SK-N-SH (cell line): ENCODE data around the gene SLC8A2. TPM values are rescaled to one million over a fixed set of nuclear protein-coding genes. Genes with fewer than 3 reads are reported as not detected.

ENCODE experiments used
- CTCF ChIA-PET: fragments of 300-600, 350-600 bp; formaldehyde crosslinking; extraction: SDS; loops from one replicate; lab custom pipeline; 2021; lab: Yijun Ruan, JAX
- POLR2A ChIA-PET: fragments of 350-600 bp; sonication (Branson Sonifier 250); formaldehyde crosslinking; extraction: SDS; loops from one replicate; lab custom pipeline; 2020; ENCODE audit warnings: antibody characterized with exemption, inconsistent platforms; lab: Yijun Ruan, JAX
- DNase-seq: peaks from one replicate; pipeline ENCODE4 v3.0.0; 2012
- H2AFZ ChIP-seq: fragments of 200-600 bp; sonication (generic); 2 replicates; pipeline ENCODE4 v1.8.1; 2016; ENCODE audit warnings: antibody characterized with exemption, mild to moderate bottlenecking, low read depth
- H3F3A ChIP-seq: fragments of 200-600 bp; sonication (generic); replicated peaks from 2 replicates; pipeline ENCODE3; 2016; ENCODE audit warnings: antibody characterized with exemption, mild to moderate bottlenecking; ENCODE audit not compliant: insufficient read depth
- H3K27ac ChIP-seq, 2 experiments: fragments of 200-500 bp in 1 of 2; fragments of 200-600 bp in 1 of 2; sonication (Bioruptor generic) in 1 of 2; sonication (generic), shearing (Covaris generic) in 1 of 2; 2 replicates each; pipeline versions ENCODE4 v1.5.1 to v1.6.1; 2014 to 2016; ENCODE audit warnings: low read depth in 2 of 2, inconsistent platforms in 1 of 2, low read length in 1 of 2, mild to moderate bottlenecking in 1 of 2, mixed read lengths in 1 of 2
- H3K27me3 ChIP-seq: fragments of 200-600 bp; sonication (generic), shearing (Covaris generic); 2 replicates; pipeline ENCODE4 v1.6.1; 2016; ENCODE audit warnings: mixed run types; ENCODE audit not compliant: insufficient read depth
- H3K36me3 ChIP-seq, 2 experiments: fragments of 200-500 bp in 1 of 2; fragments of 200-600 bp in 1 of 2; sonication (Bioruptor generic) in 1 of 2; sonication (generic) in 1 of 2; replicated peaks in 1 of 2; 2 replicates each; pipeline versions ENCODE3 to v1.5.1; 2014 to 2016; ENCODE audit warnings: low read length in 1 of 2, mild to moderate bottlenecking in 1 of 2; ENCODE audit not compliant: insufficient read depth in 2 of 2, control insufficient read depth in 1 of 2
- H3K4me1 ChIP-seq, 2 experiments: fragments of 200-500 bp in 1 of 2; fragments of 200-600 bp in 1 of 2; sonication (Bioruptor generic) in 1 of 2; sonication (generic), shearing (Covaris generic) in 1 of 2; 2 replicates each; pipeline versions ENCODE4 v1.5.1 to v1.6.1; 2014 to 2016; ENCODE audit warnings: low read depth in 1 of 2, low read length in 1 of 2, mixed run types in 1 of 2; ENCODE audit not compliant: insufficient read depth in 2 of 2, control insufficient read depth in 1 of 2
- H3K4me2 ChIP-seq: fragments of 200-600 bp; sonication (generic), shearing (Covaris generic); 2 replicates; pipeline ENCODE4 v1.6.1; 2017; ENCODE audit warnings: mixed run types
- H3K4me3 ChIP-seq, 2 experiments: fragments of 200-500 bp in 1 of 2; fragments of 200-600 bp in 1 of 2; sonication (Bioruptor generic) in 1 of 2; sonication (generic), shearing (Covaris generic) in 1 of 2; 2 replicates each; pipeline versions ENCODE4 v1.5.1 to v1.8.1; 2014 to 2016; ENCODE audit warnings: low read depth in 2 of 2, inconsistent platforms in 1 of 2, low read length in 1 of 2, mild to moderate bottlenecking in 1 of 2, mixed read lengths in 1 of 2, moderate library complexity in 1 of 2
- H3K79me2 ChIP-seq: fragments of 200-600 bp; sonication (generic); 2 replicates; pipeline ENCODE4 v1.8.1; 2017; ENCODE audit warnings: mild to moderate bottlenecking; ENCODE audit not compliant: insufficient read depth
- H3K9ac ChIP-seq: fragments of 200-600 bp; sonication (generic); 2 replicates; pipeline ENCODE4 v1.6.1; 2017; ENCODE audit warnings: mixed run types
- H3K9me2 ChIP-seq: fragments of 200-600 bp; sonication (generic); 2 replicates; pipeline ENCODE4 v1.6.1; 2017; ENCODE audit warnings: mixed run types
- H3K9me3 ChIP-seq: fragments of 200-600 bp; sonication (generic); 2 replicates; pipeline ENCODE4 v1.6.1; 2017; ENCODE audit warnings: mixed run types, mild to moderate bottlenecking, moderate library complexity
- H4K20me1 ChIP-seq: fragments of 200-600 bp; sonication (generic); 2 replicates; pipeline ENCODE4 v1.6.1; 2017; ENCODE audit warnings: mild to moderate bottlenecking, mixed run types; ENCODE audit not compliant: insufficient read depth
- CHD2 ChIP-seq: fragments of 150-350 bp; IDR thresholded peaks from 2 replicates; pipeline ENCODE4 v1.6.1; 2018; ENCODE audit warnings: low read length; ENCODE audit not compliant: partially characterized antibody
- ELF1 ChIP-seq: IDR thresholded peaks from 2 replicates; pipeline ENCODE4 v1.4.0; 2012
- FOSL2 ChIP-seq: IDR thresholded peaks from 2 replicates; pipeline ENCODE4 v1.4.0; 2012; ENCODE audit warnings: low read depth, mild to moderate bottlenecking, moderate library complexity, borderline replicate concordance
- GABPA ChIP-seq: IDR thresholded peaks from 2 replicates; pipeline ENCODE4 v1.4.0; 2012; ENCODE audit warnings: low read depth, mild to moderate bottlenecking
- MXI1 ChIP-seq: IDR thresholded peaks from 2 replicates; pipeline ENCODE4 v1.6.1; 2012; ENCODE audit warnings: mild to moderate bottlenecking, low read depth, low read length, improper control_type of control experiment
- NFIC ChIP-seq: IDR thresholded peaks from 2 replicates; pipeline ENCODE4 v1.4.0; 2012; ENCODE audit warnings: borderline replicate concordance
- RAD21 ChIP-seq: IDR thresholded peaks from 2 replicates; pipeline ENCODE4 v1.6.1; 2012; ENCODE audit warnings: mild to moderate bottlenecking, low read length
- RFX5 ChIP-seq: IDR thresholded peaks from 2 replicates; pipeline ENCODE4 v1.6.1; 2012; ENCODE audit warnings: mild to moderate bottlenecking, improper control_type of control experiment, low read length
- RXRA ChIP-seq: IDR thresholded peaks from 2 replicates; pipeline ENCODE4 v1.4.0; 2012; ENCODE audit warnings: low read depth, mild to moderate bottlenecking, borderline replicate concordance
- WGBS: methylation state at CpG from one replicate; pipeline ENCODE4 v1.1.6; 2017; ENCODE audit warnings: low lambda C conversion rate; 5-methylcytosine and 5-hydroxymethylcytosine counted together
- polyA plus RNA-seq, 3 experiments: library from polyadenylated mRNA; depleted of rRNA; stranded (reverse); fragments of >200 nt; gene quantifications; 2 replicates each; pipeline ENCODE4 v1.2.3, GENCODE V29; 2012
- TF ChIP-seq, protein P1 (sequence below): IDR thresholded peaks from 2 replicates; pipeline ENCODE4 v1.4.0; 2012; ENCODE audit warnings: low read depth
- TF ChIP-seq, protein P2 (sequence below): IDR thresholded peaks from 2 replicates; pipeline ENCODE4 v1.6.1; 2012; ENCODE audit warnings: mild to moderate bottlenecking, low read depth, low read length, moderate library complexity
- TF ChIP-seq, protein P3 (sequence below): fragments of 150-350 bp; IDR thresholded peaks from 2 replicates; pipeline ENCODE4 v1.6.1; 2017; ENCODE audit warnings: antibody characterized with exemption, low read length, low read depth, borderline replicate concordance
- TF ChIP-seq, protein P4 (sequence below): IDR thresholded peaks from 2 replicates; pipeline ENCODE4 v1.4.0; 2012; ENCODE audit warnings: low read depth, borderline replicate concordance
- TF ChIP-seq, protein P5 (sequence below): fragments of 200-600 bp; sonication (generic); IDR thresholded peaks from 2 replicates; pipeline ENCODE4 v1.6.1; 2017; ENCODE audit warnings: antibody characterized with exemption, mild to moderate bottlenecking, moderate library complexity

SLC8A2 gene
- polyA plus RNA-seq, 1 of the 3 experiments (the other 2 are of a cell fraction) = 0.58 TPM

DNA sequence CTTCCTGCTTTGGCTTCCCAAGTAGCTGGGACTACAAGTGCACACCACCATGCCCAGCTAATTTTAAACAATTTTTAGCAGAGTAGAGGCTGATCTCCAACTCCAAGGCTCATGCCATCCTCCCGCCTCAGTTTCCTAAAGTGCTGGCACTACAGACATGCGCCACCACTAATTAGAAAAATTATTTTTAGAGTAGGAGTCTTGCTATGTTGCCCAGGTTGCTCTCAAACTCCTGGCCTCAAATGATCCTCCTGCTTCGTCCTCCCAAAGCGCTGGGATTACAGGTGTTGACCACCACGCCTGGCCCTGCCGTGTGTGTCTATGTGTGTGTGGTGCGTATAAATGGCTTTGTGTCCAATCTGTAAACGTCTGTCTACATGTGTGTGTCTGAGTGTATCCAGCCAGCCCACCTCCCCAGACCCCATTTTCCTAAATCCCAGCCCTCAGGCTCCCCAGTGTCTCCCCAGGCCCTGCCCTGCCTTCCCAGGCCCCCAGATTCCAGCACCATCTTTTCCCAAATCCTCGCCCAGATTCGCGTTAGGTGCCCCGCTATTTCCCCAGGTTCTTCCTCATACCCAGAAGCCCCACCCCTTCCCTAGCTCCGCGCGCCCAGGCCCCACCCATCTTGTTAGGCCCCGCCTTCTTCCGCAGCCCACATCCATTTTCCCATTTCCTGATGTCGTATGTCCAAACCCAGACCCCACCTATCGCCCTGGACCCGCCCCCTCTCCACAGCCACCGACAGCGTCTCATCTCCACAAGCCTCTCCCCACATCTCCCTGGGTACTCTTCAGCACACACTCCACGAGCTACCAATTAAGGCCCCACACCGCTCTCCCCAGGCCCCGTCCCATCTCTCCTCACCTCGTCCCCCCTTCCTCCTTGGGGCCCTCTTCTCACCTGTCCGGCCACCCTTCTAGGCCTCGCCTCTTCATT lies 24.9 kb downstream of the SLC8A2 start:
- H3F3A ChIP-seq = peaks cover 4% of the 10 kb centered on the region
- H4K20me1 ChIP-seq = 0 out of 2 replicates have a peak, but pooled peaks cover 3% of the 10 kb centered on the region
- H3K36me3 ChIP-seq = no peaks in the 10 kb centered on the region
- TF ChIP-seq, protein P1, sequence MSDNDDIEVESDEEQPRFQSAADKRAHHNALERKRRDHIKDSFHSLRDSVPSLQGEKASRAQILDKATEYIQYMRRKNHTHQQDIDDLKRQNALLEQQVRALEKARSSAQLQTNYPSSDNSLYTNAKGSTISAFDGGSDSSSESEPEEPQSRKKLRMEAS = no peak
- no peak for TF ChIP-seq CHD2
- no peak for TF ChIP-seq NFIC
- no peak for TF ChIP-seq RXRA
- no peak for TF ChIP-seq FOSL2
- no peak for TF ChIP-seq GABPA
- TF ChIP-seq, protein P2, sequence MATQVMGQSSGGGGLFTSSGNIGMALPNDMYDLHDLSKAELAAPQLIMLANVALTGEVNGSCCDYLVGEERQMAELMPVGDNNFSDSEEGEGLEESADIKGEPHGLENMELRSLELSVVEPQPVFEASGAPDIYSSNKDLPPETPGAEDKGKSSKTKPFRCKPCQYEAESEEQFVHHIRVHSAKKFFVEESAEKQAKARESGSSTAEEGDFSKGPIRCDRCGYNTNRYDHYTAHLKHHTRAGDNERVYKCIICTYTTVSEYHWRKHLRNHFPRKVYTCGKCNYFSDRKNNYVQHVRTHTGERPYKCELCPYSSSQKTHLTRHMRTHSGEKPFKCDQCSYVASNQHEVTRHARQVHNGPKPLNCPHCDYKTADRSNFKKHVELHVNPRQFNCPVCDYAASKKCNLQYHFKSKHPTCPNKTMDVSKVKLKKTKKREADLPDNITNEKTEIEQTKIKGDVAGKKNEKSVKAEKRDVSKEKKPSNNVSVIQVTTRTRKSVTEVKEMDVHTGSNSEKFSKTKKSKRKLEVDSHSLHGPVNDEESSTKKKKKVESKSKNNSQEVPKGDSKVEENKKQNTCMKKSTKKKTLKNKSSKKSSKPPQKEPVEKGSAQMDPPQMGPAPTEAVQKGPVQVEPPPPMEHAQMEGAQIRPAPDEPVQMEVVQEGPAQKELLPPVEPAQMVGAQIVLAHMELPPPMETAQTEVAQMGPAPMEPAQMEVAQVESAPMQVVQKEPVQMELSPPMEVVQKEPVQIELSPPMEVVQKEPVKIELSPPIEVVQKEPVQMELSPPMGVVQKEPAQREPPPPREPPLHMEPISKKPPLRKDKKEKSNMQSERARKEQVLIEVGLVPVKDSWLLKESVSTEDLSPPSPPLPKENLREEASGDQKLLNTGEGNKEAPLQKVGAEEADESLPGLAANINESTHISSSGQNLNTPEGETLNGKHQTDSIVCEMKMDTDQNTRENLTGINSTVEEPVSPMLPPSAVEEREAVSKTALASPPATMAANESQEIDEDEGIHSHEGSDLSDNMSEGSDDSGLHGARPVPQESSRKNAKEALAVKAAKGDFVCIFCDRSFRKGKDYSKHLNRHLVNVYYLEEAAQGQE = no peak
- no peak for TF ChIP-seq RAD21
- TF ChIP-seq, protein P3, sequence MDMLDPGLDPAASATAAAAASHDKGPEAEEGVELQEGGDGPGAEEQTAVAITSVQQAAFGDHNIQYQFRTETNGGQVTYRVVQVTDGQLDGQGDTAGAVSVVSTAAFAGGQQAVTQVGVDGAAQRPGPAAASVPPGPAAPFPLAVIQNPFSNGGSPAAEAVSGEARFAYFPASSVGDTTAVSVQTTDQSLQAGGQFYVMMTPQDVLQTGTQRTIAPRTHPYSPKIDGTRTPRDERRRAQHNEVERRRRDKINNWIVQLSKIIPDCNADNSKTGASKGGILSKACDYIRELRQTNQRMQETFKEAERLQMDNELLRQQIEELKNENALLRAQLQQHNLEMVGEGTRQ = no peak
- TF ChIP-seq MXI1 = no peak
- TF ChIP-seq, protein P4, sequence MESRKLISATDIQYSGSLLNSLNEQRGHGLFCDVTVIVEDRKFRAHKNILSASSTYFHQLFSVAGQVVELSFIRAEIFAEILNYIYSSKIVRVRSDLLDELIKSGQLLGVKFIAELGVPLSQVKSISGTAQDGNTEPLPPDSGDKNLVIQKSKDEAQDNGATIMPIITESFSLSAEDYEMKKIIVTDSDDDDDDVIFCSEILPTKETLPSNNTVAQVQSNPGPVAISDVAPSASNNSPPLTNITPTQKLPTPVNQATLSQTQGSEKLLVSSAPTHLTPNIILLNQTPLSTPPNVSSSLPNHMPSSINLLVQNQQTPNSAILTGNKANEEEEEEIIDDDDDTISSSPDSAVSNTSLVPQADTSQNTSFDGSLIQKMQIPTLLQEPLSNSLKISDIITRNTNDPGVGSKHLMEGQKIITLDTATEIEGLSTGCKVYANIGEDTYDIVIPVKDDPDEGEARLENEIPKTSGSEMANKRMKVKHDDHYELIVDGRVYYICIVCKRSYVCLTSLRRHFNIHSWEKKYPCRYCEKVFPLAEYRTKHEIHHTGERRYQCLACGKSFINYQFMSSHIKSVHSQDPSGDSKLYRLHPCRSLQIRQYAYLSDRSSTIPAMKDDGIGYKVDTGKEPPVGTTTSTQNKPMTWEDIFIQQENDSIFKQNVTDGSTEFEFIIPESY = no peak
- TF ChIP-seq, protein P5, sequence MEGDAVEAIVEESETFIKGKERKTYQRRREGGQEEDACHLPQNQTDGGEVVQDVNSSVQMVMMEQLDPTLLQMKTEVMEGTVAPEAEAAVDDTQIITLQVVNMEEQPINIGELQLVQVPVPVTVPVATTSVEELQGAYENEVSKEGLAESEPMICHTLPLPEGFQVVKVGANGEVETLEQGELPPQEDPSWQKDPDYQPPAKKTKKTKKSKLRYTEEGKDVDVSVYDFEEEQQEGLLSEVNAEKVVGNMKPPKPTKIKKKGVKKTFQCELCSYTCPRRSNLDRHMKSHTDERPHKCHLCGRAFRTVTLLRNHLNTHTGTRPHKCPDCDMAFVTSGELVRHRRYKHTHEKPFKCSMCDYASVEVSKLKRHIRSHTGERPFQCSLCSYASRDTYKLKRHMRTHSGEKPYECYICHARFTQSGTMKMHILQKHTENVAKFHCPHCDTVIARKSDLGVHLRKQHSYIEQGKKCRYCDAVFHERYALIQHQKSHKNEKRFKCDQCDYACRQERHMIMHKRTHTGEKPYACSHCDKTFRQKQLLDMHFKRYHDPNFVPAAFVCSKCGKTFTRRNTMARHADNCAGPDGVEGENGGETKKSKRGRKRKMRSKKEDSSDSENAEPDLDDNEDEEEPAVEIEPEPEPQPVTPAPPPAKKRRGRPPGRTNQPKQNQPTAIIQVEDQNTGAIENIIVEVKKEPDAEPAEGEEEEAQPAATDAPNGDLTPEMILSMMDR = no peak
- TF ChIP-seq RFX5 = no peak
- no peak for TF ChIP-seq ELF1
- 10% methylated on average over 28 of the region's 28 CpGs for WGBS
- no peaks in the 10 kb centered on the region for H3K9me3 ChIP-seq
- ChIA-PET POLR2A (interaction anchor here (0.5 to 1.6 kb wide), 8 partner anchors 8 to 312 kb away, joined by 3 to 10 read pairs (median 3); partner anchors contain the start of gene KPTN), CTCF (interaction anchor here (1.0 to 8.4 kb wide), 13 partner anchors 9 to 297 kb away, joined by 3 to 80 read pairs (median 4); partner anchors contain the start of genes EHD2, KPTN, NAPA and SLC8A2)
- no peak overlapping the region for H2AFZ ChIP-seq
- H3K9ac ChIP-seq = no peak overlapping the region
- H3K27ac ChIP-seq = peak overlapping the region in 1 of 2 experiments; percentile 67; a peak in 1 of 4 replicates
- peak; percentile 90 for DNase-seq
- peak overlapping the region; percentile 41 to 46 for H3K4me3 ChIP-seq
- H3K4me1 ChIP-seq = peaks cover 0 to 9% of the 10 kb centered on the region in 2 experiments; a peak in 2 of 4 replicates
- no peaks in the 10 kb centered on the region for H3K9me2 ChIP-seq
- H3K79me2 ChIP-seq = no peaks in the 10 kb centered on the region
- H3K27me3 ChIP-seq = no peaks in the 10 kb centered on the region; the same call in 1 of the 2 replicates
- H3K4me2 ChIP-seq = peak overlapping the region; percentile 67
